Measurements from ENCODE around the gene SPATS2L. TPM values are rescaled to one million over a fixed set of nuclear protein-coding genes. Genes with fewer than 3 reads are reported as not detected.

Gene SPATS2L
- total and polyA plus RNA-seq, 2 experiments from 2014 or later = 159 to 202 TPM

DNA sequence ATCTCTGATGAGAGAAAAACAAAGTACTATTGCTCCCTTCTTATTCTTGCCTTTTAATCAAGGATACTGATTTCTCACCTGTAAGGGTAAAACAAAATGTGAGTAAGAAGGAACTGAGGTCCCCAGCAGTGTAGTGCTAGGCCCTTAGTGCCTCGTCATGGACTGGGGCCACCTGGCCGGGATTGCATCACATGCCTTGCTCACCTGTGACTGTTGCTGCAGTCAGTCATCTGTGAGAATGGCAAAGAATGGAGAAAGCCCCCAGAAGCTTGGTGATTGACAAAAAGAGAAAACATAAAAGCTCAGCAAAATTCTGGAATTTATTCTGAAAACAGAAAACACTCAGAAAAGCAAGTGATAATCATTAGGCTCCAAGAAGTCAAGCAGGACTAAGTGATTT lies 63.4 kb downstream of the SPATS2L start:
- no peaks in the 10 kb centered on the region for H4K20me1 ChIP-seq (ENCODE audit: insufficient read depth, poor library complexity, severe bottlenecking)
- H3K27me3 ChIP-seq = no peaks in the 10 kb centered on the region
- peaks cover 95% of the 10 kb centered on the region for H3K79me2 ChIP-seq
- 31% methylated on average over 2 of the region's 2 CpGs for WGBS (ENCODE audit: low lambda C conversion rate, missing lambda C conversion rate)
- peak; percentile 34 for DNase-seq (ENCODE audit: low spot score)
- no peak overlapping the region for H3K27ac ChIP-seq
- no peak overlapping the region for H3K4me3 ChIP-seq
- H3K4me1 ChIP-seq (ENCODE audit: insufficient read depth) = peaks cover 17% of the 10 kb centered on the region
- no peaks in the 10 kb centered on the region for H3K36me3 ChIP-seq (replicated peaks; ENCODE audit: insufficient read depth, low read depth)
- no peak overlapping the region for H2AFZ ChIP-seq
- no peak for TF ChIP-seq EZH2phosphoT487 (IDR thresholded peaks at IDR 0.05; ENCODE audit: low read depth, severe bottlenecking, unreplicated experiment)
- TF ChIP-seq EZH2 (IDR thresholded peaks at IDR 0.05; ENCODE audit: borderline replicate concordance) = no peak
- TF ChIP-seq, protein P1, sequence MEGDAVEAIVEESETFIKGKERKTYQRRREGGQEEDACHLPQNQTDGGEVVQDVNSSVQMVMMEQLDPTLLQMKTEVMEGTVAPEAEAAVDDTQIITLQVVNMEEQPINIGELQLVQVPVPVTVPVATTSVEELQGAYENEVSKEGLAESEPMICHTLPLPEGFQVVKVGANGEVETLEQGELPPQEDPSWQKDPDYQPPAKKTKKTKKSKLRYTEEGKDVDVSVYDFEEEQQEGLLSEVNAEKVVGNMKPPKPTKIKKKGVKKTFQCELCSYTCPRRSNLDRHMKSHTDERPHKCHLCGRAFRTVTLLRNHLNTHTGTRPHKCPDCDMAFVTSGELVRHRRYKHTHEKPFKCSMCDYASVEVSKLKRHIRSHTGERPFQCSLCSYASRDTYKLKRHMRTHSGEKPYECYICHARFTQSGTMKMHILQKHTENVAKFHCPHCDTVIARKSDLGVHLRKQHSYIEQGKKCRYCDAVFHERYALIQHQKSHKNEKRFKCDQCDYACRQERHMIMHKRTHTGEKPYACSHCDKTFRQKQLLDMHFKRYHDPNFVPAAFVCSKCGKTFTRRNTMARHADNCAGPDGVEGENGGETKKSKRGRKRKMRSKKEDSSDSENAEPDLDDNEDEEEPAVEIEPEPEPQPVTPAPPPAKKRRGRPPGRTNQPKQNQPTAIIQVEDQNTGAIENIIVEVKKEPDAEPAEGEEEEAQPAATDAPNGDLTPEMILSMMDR (IDR thresholded peaks at IDR 0.05; ENCODE audit: poor library complexity) = no peak
- H3K4me2 ChIP-seq = no peak overlapping the region
- H3K9me2 ChIP-seq (replicated peaks; ENCODE audit: insufficient read depth) = no peaks in the 10 kb centered on the region
- no peaks in the 10 kb centered on the region for H3K9me3 ChIP-seq (ENCODE audit: low read depth)

DNA sequence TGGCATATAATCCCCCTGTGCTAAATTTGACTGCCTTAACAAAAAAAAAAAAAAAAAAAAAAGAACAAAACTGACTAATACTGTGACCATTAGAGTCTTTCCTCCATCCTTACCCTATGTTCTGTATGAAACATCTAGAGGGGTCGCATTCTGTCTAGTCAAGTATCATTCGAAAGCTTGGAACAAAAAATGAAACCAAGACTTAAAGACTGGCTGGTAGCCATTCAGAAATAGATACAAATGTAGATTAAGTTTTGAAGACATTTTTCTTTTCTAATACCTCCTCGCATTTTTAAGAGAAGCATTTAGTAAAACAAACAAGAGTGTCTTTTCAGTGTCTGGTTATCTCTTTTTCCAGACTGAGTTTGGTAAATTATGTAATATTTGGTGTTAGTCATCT lies 66.7 kb downstream of the SPATS2L start:
- WGBS (ENCODE audit: low lambda C conversion rate, missing lambda C conversion rate) = 88% methylated on average over 3 of the region's 3 CpGs
- Histone ChIP-seq H3K4me3 (no peak overlapping the region), H3K9me2 (replicated peaks; ENCODE audit: insufficient read depth) (no peaks in the 10 kb centered on the region), H3K4me2 (peak overlapping the region; percentile 56), H3K9me3 (ENCODE audit: low read depth) (no peaks in the 10 kb centered on the region), H3K4me1 (ENCODE audit: insufficient read depth) (peaks cover 33% of the 10 kb centered on the region), H3K27me3 (no peaks in the 10 kb centered on the region), H3K79me2 (peaks cover 75% of the 10 kb centered on the region), H4K20me1 (ENCODE audit: insufficient read depth, poor library complexity, severe bottlenecking) (no peaks in the 10 kb centered on the region), H3K27ac (peak overlapping the region; percentile 91), H2AFZ (no peak overlapping the region), H3K36me3 (replicated peaks; ENCODE audit: insufficient read depth, low read depth) (no peaks in the 10 kb centered on the region)
- no peak for DNase-seq (ENCODE audit: low spot score)
- TF ChIP-seq, protein P1 (IDR thresholded peaks at IDR 0.05; ENCODE audit: poor library complexity) = no peak
- TF ChIP-seq EZH2phosphoT487 (IDR thresholded peaks at IDR 0.05; ENCODE audit: low read depth, severe bottlenecking, unreplicated experiment) = no peak

DNA sequence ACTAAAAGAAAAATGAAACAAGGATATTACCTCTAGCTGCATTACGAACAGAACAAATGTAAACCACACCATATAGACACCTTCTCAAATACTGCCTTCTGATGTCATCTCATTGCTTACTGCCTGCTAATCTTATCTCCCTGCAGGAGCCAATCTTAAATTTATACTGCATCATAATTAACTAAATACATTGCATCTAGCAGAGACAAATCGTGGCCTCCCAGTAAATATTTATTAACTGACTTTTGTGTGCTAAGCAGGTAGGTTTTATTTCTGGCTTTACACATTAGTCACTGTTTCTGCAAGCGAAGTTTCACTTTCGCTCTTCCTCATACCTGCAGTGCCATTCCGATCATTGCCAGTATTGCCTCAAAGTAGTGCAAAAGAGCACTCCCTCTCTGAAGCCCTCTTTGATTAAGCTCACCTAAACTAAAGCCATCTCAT lies 67.5 kb downstream of the SPATS2L start:
- no peak for TF ChIP-seq EZH2phosphoT487 (IDR thresholded peaks at IDR 0.05; ENCODE audit: low read depth, severe bottlenecking, unreplicated experiment)
- no peak for TF ChIP-seq EZH2 (IDR thresholded peaks at IDR 0.05; ENCODE audit: borderline replicate concordance)
- TF ChIP-seq, protein P1 (IDR thresholded peaks at IDR 0.05; ENCODE audit: poor library complexity) = no peak
- H3K9me2 ChIP-seq (replicated peaks; ENCODE audit: insufficient read depth) = no peaks in the 10 kb centered on the region
- peaks cover 40% of the 10 kb centered on the region for H3K4me1 ChIP-seq (ENCODE audit: insufficient read depth)
- H3K27me3 ChIP-seq = no peaks in the 10 kb centered on the region
- no peaks in the 10 kb centered on the region for H3K9me3 ChIP-seq (ENCODE audit: low read depth)
- peak; percentile 56 for DNase-seq (ENCODE audit: low spot score)
- peaks cover 70% of the 10 kb centered on the region for H3K79me2 ChIP-seq
- H4K20me1 ChIP-seq (ENCODE audit: insufficient read depth, poor library complexity, severe bottlenecking) = no peaks in the 10 kb centered on the region
- H3K4me2 ChIP-seq = peak overlapping the region; percentile 56
- H3K27ac ChIP-seq = peak overlapping the region; percentile 91
- no peak overlapping the region for H2AFZ ChIP-seq
- H3K4me3 ChIP-seq = no peak overlapping the region
- 73% methylated on average over 5 of the region's 5 CpGs for WGBS (ENCODE audit: low lambda C conversion rate, missing lambda C conversion rate)
- H3K36me3 ChIP-seq (replicated peaks; ENCODE audit: insufficient read depth, low read depth) = no peaks in the 10 kb centered on the region
